ENCODE results near the gene AGMAT.

AGMAT gene

DNA sequence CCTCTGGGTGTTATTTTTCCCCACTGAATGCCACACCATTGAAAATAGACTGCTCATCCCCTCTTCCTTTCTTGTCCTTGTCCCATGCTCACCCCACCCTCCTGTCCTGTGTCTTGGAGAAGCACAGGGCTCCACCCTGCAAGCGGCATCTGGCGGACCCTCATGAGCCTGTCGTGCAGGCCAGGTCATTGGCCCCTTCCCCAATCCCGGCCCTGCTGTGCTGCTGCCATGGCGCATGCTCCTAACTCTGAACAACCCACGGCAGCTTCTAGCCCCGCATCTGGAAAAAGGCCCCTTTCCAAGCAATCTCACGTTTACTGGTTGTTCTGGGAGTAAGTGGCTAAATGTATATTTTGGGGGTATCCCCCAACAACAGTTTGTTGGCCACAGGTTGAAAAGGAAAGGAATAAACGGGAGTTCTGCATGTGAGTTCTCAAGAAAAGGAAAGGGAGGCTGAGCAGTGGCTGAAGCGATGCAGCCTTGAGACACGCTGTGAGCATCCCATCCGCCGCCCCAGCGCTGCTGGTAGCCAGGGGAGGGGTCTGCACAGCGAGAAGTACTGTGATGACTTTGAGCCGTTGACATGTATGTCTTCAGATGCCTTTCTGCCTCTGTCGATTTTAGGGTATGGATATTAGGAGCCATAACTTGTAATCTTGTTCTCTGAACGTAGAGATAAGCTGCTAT, 16.3 kb downstream of the AGMAT start:
- no peak for DNase-seq (ENCODE audit: low spot score)

DNA sequence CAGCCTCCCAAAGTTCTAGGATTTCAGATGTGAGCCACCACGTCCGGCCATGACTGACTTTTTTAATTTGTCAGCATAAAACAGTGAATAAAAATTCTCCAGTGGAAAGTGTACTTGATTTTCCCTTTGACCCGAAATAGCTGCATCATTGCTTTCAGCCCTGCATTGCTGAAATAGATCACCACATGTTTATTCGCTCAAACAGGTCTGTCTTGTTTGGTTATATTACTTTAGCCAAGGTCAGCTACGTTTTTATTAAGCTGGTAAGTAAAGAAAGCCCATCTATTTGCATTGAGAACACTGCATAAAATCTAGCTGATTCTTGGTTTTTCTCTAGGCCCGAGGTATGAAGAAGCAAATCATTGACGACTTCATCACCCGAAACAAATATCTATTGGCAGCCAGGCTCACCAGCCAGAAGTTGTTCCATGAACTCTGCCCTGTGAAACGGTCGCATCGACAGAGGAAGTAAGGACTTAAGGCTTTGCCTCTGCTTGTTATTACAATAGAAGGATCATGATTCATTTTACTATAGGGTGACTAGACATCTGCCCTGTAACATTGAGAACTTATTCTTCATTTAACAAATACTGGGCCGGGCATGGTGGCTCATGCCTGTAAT, 25.6 kb downstream of the AGMAT start:
- no peak for DNase-seq (ENCODE audit: low spot score)

GRCh38 chr1:15558516-15558915, 26.3 kb downstream of the AGMAT start:
- no peak for DNase-seq (ENCODE audit: low spot score)

DNA sequence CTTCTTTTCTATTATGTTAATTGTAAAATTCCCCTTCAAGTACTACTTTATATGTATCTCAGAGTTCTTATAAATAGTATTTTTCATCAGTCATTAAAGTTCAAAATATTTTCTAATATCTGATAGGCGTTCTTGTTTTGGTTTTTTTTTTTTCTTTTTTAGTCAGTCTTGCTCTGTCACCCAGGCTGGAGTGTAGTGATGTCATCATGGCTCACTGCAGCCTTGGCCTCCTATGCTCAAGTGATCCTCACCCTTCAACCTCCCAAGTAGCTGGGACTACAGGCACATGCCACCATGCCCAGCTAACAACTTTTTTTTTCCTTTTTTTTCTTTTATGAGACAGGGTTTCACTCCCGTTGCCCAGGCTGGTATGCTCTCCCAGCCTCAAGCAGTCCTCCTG, 27.3 kb downstream of the AGMAT start:
- DNase-seq (ENCODE audit: low spot score), result no peak

GRCh38 chr1:15557008-15557407, 27.8 kb downstream of the AGMAT start:
- DNase-seq (ENCODE audit: low spot score), result no peak

DNA sequence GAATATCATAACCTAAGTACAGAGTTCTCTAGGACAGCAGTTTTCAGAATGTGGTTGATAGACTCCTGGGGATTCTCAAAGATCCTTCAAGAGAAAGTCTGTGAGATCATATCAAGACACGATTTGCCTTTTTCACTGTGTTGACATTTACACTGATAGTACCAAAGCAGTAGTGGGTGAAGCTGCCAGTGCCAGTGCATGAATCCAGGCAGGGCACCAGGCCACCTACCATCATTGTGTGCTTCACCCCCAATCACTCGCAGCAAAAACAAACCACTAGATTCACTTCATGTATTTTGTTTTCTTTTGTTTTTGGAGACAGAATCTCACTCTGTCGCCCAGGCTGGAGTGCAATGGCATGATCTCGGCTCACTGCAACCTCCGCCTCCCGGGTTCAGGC, 34.3 kb downstream of the AGMAT start:
- no peak for DNase-seq (ENCODE audit: low spot score)

GRCh38 chr1:15546641-15547040, 38.2 kb downstream of the AGMAT start:
- DNase-seq (ENCODE audit: low spot score), result no peak

DNA sequence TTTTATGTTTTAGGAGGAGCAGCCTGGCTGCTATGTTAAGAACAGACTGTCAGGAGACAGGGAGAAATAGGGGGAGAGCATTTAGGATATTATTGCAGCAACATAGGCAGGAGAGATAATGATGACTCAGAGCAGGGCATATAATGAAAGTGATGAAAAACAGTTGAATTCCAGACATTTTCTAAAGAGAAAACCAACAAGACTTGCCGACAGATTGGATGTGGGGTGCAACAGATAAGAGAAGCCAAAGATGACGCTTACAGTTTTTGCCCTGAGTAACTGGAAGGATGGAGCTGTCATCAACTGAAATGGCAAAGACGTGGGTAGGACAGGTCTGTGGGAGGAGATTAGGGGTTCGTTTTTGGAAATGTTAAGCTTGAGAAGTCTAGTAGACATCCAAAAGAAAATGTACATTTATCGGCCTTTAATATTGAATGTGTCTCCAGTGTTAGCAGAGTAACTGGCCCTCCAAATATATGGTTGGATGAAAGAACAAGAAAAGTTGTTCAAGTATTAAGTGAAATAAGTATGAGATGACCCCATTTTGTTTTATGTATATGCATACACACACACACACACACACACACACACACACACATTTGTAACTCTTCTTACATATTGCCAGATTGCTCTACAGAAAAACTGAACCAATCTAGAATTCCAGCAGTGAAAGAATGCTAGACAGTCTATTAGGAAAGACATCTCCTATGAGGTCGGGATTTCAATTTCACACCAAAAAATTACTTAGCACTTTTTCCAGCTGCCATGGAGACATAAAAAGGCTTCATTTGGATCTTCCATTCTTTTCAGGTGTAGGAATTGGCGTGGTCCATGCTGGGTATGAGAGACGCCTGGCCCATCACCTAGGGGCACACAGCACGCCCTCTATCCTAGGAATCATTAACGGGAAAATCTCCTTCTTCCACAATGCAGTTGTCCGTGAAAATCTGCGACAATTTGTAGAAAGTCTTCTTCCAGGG, 41.0 kb downstream of the AGMAT start:
- DNase-seq (ENCODE audit: low spot score), result no peak

DNA sequence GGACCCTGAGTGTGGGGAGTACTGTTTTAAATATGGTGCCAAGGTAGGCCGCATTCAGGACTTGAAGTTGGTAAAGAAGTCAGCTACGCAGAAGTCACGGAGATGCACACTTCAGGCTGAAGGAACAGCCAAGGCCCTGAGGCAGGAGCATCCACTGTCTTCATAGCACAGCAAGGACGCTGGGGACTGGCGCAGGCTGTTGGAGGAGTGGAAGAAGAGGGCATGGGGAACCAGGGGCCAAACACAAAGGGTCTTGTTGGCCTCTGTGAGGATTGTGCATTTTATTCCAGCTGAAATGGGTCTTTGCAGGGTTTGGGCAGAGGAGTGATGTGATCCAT, 41.6 kb downstream of the AGMAT start:
- DNase-seq (ENCODE audit: low spot score), result no peak

DNA sequence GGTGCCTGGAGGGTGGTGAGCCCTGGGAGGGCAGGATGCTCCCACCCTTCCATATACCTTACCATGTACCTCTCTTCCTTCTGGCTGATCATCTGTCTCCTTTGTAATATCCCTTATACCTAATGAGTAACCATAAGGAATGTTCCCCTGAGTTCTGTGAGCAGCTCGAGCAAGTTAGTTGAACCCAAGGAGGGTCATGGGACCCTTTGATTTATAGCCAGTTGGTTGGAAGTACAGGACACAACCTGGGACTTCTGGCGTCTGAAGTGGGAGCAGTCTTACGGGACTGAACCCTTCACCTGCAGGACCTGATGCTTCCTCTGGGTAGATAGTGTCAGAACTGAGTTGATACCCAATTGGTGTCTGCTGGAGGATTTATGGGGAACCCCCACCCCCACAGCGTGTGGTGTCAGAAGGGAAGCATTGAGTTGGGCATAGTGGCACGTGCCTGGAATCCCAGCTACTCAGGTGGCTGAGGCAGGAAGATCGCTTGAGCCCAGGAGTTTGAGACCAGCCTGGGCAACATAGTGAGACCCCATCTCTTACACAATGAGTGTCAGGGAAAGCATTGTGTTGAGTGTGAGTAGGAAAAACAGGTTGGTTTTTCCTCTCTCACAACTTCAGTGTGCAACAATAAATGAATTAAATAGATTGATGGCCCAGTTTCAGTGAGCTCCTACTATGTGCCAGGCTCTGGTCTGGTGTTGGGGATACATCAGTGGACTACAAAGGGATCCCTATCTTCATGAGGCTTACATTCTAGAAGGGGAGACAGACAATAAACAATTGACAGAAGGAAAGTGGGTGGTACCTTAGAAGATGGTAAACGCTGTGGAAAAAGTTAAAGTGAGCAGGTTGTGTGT, 42.2 kb downstream of the AGMAT start:
- no peak for DNase-seq (ENCODE audit: low spot score)

- DNase-seq (ENCODE audit: low spot score), result no peak
These were observed 43.5 kb downstream of the AGMAT start for GRCh38 chr1:15541231-15541792.

DNA sequence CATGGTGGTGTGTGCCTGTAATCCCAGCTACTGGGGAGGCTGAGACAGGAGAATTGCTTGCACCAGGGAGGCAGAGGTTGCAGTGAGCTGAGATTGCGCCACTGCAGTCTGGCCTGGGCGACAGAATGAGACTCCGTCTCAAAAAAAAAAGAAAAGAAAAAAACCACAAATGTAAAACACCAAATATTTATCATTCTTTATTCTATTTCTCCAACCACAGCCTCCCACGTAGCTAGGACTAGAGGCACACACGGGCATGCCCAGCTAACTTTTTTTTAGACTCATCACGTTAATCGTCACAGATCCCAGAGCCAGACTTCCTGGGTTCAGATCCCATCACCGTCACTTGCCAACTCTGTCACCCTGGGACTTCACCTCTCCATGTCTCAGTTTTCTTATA, 44.7 kb downstream of the AGMAT start:
- DNase-seq (ENCODE audit: low spot score), result no peak

GRCh38 chr1:15538771-15539170, 46.1 kb downstream of the AGMAT start:
- DNase-seq (ENCODE audit: low spot score), result no peak

- no peak for DNase-seq (ENCODE audit: low spot score)
These were observed 53.2 kb downstream of the AGMAT start for GRCh38 chr1:15531682-15532081.

GRCh38 chr1:15531003-15531402, 53.8 kb downstream of the AGMAT start:
- DNase-seq (ENCODE audit: low spot score), result no peak

- DNase-seq (ENCODE audit: low spot score), result peak; percentile 99
These were observed 58.1 kb downstream of the AGMAT start, which contains the start of gene DNAJC16 for GRCh38 chr1:15526490-15527339. Gene DNAJC16 (plus strand): TSS chr1:15526848. CDS start chr1:15529106, 2,258 bp downstream.

- no peak for DNase-seq (ENCODE audit: low spot score)
These were observed 58.8 kb downstream of the AGMAT start for GRCh38 chr1:15526021-15526489.

DNA sequence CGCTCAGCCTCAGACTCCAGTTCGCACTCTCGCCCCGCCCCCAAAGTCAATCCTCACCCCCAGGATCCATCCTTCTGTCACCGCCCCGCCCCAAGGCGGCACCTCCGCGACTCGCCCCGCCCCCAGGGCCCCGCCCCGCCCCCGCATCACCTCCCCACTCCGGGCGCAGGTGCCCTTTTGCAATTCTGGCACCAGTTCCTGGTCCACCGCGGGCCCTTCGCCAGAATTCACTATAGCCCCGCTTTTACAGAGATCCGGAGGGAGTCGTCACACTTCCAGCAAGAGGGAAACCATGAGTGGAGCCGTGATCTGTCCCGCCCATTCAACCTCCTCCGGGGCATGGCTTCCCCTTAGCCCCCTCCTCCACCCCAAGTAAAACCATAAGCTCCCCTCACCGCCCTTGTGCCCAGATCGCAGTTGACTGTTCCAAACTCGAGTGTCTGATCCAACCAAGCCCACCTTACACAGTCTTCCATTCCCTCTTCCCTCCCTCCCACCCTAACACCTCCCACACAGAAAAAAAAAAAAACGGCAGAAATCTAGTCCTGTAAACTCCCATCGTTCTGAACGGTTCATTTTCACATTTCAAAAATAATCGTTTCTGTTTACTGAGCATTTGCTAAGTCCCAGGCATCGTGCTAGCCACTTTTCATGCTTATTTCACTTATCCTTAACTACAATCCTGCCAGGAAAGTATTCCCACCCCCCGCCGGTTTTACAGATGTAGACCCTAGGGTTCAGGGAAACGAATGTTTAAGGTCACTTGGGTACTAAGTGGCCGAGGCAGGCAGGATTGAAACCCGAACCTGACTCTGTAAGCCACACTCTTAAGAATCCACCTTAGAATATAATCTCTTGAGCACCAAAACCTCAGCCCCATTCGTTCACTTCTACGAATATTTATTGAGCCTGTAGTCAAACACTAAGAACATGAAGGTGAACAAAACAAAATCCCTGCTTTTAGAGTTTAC, 59.5 kb downstream of the AGMAT start:
- DNase-seq (ENCODE audit: low spot score), result no peak
